Panc1 (cell line): ENCODE results near the gene USP15. TPM values are rescaled to one million over a fixed set of nuclear protein-coding genes. Genes with fewer than 3 reads are reported as not detected.
"Not testable (repeated sequence)": the region's sequence is repeated elsewhere in the genome, so short reads cannot be mapped to it uniquely, and the experiment has no call there.

Experiments
- ATAC-seq: fragments of 200-7000 bp; cut with Tn5 transposase; 2 replicates; pipeline ENCODE4 v1.9.1; 2020; ENCODE audit warnings: mild to moderate bottlenecking, moderate library complexity
- BruUV-seq: library from RNA; stranded (reverse); fragments of 400-500 nt; replicated peaks from 2 replicates; lab custom pipeline; 2021; lab: Mats Ljungman, UMichigan
- CTCF ChIA-PET: fragments of 300-600 bp; sonication (Branson Sonifier 250); formaldehyde crosslinking; loops from one replicate; lab custom pipeline; 2022; ENCODE audit warnings: antibody characterized with exemption; lab: Charles Lee
- POLR2A ChIA-PET: fragments of 300-600 bp; sonication (Branson Sonifier 250); formaldehyde crosslinking; loops from one replicate; lab custom pipeline; 2022; ENCODE audit warnings: antibody characterized with exemption; lab: Charles Lee
- DNase-seq: peaks from one replicate; pipeline ENCODE4 v3.0.0-alpha.2; 2010; ENCODE audit warnings: low read depth, low spot score
- H3K27ac ChIP-seq: 2 replicates; pipeline ENCODE4 v1.5.1; 2011; ENCODE audit warnings: mild to moderate bottlenecking, low read length, inconsistent platforms
- H3K27me3 ChIP-seq: fragments of 200-500 bp; sonication (Bioruptor generic); 2 replicates; pipeline ENCODE4 v1.6.0; 2014; ENCODE audit warnings: low read length, inconsistent platforms; ENCODE audit not compliant: control insufficient read depth, insufficient read depth
- H3K36me3 ChIP-seq: fragments of 200-500 bp; sonication (Bioruptor generic); 2 replicates; pipeline ENCODE4 v1.5.1; 2014; ENCODE audit warnings: inconsistent platforms, mild to moderate bottlenecking, low read length, moderate library complexity; ENCODE audit not compliant: control insufficient read depth, insufficient read depth
- H3K4me1 ChIP-seq: 2 replicates; pipeline ENCODE4 v1.5.1; 2011; ENCODE audit warnings: inconsistent platforms, mild to moderate bottlenecking, low read length, moderate library complexity; ENCODE audit not compliant: control insufficient read depth, insufficient read depth
- H3K4me3 ChIP-seq, 2 experiments: 2 replicates each; pipeline ENCODE4 v1.5.1; 2011 to 2012; ENCODE audit warnings: low read depth in 2 of 2, low read length in 2 of 2, mild to moderate bottlenecking in 2 of 2, inconsistent platforms in 1 of 2, moderate library complexity in 1 of 2
- H3K9me3 ChIP-seq: fragments of 200-500 bp; sonication (Bioruptor generic); 2 replicates; pipeline ENCODE4 v1.5.1; 2014; ENCODE audit warnings: low read depth, mild to moderate bottlenecking, inconsistent platforms, low read length, moderate library complexity; ENCODE audit not compliant: control insufficient read depth, insufficient read depth
- in situ Hi-C: cut with HindIII; loops from 2 replicates; pipeline ENCODE4 v1.10.0; 2016; ENCODE audit warnings: low sequenced_read_pairs, low pct_unique_long_range_greater_than_20kb
- intact Hi-C: fragments of 100-400 bp; cut with micrococcal nuclease; formaldehyde crosslinking; loops from one replicate; pipeline ENCODE4 v1.10.0; 2022; ENCODE audit not compliant: unreplicated experiment
- total RNA-seq: library from RNA; stranded (reverse); gene quantifications from one replicate; pipeline ENCODE4 v1.2.1, GENCODE V29; 2021; ENCODE audit not compliant: unreplicated experiment

The USP15 gene
- total RNA-seq, 1 experiment from 2014 or later: 35.4 TPM

GRCh38 chr12:62463252-62463651 lies 203.0 kb downstream of the USP15 start:
- in situ Hi-C loops, H3K4me3 ChIP-seq, DNase-seq, H3K36me3 ChIP-seq, H3K4me1 ChIP-seq, H3K27me3 ChIP-seq, ATAC-seq, POLR2A ChIA-PET, BruUV-seq, CTCF ChIA-PET, H3K9me3 ChIP-seq, intact Hi-C loops, H3K27ac ChIP-seq: not testable (repeated sequence)

Other genes with a start within 250 kb of the USP15 start
- 30.1 TPM for gene MON2, start 206.4 kb downstream of the USP15 start, total RNA-seq